AG09309 (cell line): ENCODE measurements around the gene SIRT7.

ENCODE experiments used
- DNase-seq: peaks from one replicate; pipeline ENCODE4 v3.0.0-alpha.2; 2010; ENCODE audit warnings: low read depth
- H3K4me3 ChIP-seq: 2 replicates; pipeline ENCODE4 v1.5.1; 2011; ENCODE audit warnings: mild to moderate bottlenecking, low read depth, low read length, moderate library complexity; ENCODE audit not compliant: control insufficient read depth
- CTCF ChIP-seq: IDR thresholded peaks from 2 replicates; pipeline ENCODE4 v1.5.1; 2011; ENCODE audit warnings: mild to moderate bottlenecking, low read depth, low read length, inconsistent platforms; ENCODE audit not compliant: insufficient read depth, control insufficient read depth; ENCODE audit errors: missing control alignments

The SIRT7 gene, protein sequence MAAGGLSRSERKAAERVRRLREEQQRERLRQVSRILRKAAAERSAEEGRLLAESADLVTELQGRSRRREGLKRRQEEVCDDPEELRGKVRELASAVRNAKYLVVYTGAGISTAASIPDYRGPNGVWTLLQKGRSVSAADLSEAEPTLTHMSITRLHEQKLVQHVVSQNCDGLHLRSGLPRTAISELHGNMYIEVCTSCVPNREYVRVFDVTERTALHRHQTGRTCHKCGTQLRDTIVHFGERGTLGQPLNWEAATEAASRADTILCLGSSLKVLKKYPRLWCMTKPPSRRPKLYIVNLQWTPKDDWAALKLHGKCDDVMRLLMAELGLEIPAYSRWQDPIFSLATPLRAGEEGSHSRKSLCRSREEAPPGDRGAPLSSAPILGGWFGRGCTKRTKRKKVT

GRCh38 chr17:81917565-81918332, at the start of gene SIRT7:
TSS of gene SIRT7 (minus strand) at chr17:81918176. CDS start at chr17:81918131, 45 bp downstream.
- TF ChIP-seq CTCF: no peak
- H3K4me3 ChIP-seq: peak within 1 kb of the TSS; percentile 49
- no peak for DNase-seq

- no peak for TF ChIP-seq CTCF
- no peak for DNase-seq
- H3K4me3 ChIP-seq: no peak overlapping the region
Measured at GRCh38 chr17:81967244-81967532, 49.2 kb upstream of the SIRT7 start.

DNA sequence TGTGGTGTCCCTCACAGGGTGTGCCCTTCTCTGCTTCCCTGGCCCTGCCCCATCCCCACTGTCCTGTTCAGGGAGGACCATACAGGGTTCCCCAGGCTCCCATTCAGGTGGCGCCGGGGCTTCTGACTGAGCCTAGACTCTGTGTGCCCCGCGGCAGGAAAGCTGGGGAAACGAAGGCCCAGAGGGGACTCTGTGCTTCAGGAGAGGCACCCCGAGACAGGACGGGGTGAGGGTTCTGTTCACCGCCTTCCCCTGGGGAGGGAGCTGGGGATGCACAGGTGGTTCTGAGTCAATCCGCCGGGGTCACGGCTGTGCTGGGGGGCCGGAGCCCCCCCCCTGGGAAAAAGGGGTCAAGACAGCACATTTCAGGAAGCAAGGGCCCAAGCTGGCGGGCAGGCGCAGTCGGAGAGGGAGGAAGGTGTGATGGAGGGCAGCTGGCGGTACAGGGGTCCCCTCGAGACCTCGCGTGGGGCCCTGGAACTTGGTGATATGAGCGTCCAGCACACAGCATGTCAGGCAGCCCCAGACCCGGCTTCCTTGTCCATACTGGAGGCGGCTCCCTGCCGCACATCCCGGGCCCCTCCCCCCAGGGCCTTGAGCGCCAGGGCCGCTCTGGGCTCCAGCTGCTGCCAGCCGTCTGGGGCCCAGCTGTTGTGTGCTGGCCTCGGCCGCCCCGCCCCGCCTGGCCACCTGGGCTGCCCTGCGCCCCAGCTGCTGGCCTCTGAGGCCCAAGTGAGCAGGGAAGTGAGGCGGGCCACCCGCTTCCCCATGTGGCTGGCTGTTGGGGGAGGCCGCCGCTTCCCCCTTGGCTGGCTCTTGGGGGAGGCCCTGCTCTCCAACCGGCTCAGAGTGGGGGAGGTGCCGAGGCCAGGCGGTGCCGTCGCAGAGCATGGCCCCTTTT, 48.6 kb upstream of the SIRT7 start:
- no peak for TF ChIP-seq CTCF
- no peak for DNase-seq
- no peak overlapping the region for H3K4me3 ChIP-seq

DNA sequence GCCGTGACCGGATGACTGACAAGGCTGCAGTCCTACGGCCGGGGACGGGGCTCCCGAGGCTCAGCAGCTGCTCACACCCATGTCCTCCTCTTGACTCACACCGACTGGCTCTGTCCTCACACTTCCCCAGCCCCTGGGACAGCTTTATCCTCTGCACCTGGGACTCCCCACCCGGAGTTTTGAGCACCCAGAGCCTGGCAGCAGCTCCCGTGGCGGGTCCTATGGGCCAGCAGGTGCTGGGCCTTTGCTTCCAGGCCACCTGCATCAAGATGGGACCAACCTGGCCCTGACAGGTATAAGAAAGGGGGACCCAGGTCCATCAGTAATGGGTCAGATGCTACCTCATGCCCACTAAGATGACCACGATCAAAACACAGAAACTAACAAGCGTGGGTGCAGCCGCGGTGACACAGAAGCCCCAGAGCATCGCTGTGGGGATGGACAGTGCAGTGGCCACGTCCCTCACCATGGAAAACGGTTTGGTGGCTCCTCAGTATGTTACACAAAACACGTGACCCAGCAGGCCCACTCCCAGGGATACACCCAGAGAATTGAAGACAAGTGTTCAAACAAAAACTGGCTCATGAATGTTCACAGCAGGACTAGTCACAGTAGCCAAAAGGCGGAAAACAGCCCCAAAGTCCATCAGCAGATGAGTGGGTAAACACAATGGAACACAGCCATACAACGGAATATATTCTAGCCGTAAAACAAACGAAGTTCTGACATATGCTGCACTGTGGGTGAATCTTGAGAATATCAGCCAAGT, 46.3 kb upstream of the SIRT7 start:
- no peak for DNase-seq
- no peak for TF ChIP-seq CTCF
- no peak overlapping the region for H3K4me3 ChIP-seq

GRCh38 chr17:81962499-81963441, 44.8 kb upstream of the SIRT7 start:
- H3K4me3 ChIP-seq: no peak overlapping the region
- TF ChIP-seq CTCF: no peak
- no peak for DNase-seq
